Measurements from ENCODE around the gene QRICH1. TPM values are rescaled to one million over a fixed set of nuclear protein-coding genes. Genes with fewer than 3 reads are reported as not detected.

QRICH1 gene
- total RNA-seq, 2 donors from 2014 or later: 126 to 150 TPM

GRCh38 chr3:48999085-48999858 lies 94.6 kb downstream of the QRICH1 start:
- ATAC-seq (no peak), DNase-seq (ENCODE audit: low spot score in 2 of 2) (no peak)
- Mint-ChIP-seq H3K27ac (peak overlapping the region in 1 of 2 donors; percentile 1), H3K36me3 (no peaks in the 10 kb centered on the region), H3K9me3 (no peaks in the 10 kb centered on the region)

- ATAC-seq (no peak), DNase-seq (ENCODE audit: low spot score in 2 of 2) (no peak)
- Mint-ChIP-seq H3K27ac (no peak overlapping the region), H3K9me3 (no peaks in the 10 kb centered on the region), H3K36me3 (no peaks in the 10 kb centered on the region)
Observed at GRCh38 chr3:48997714-48998637, 95.9 kb downstream of the QRICH1 start.

GRCh38 chr3:48997102-48997635 lies 96.7 kb downstream of the QRICH1 start:
- ATAC-seq: no peak
- Mint-ChIP-seq H3K27ac (peak overlapping the region in 1 of 2 donors; percentile 18), H3K36me3 (peaks cover 0 to under 1% of the 10 kb centered on the region in 2 donors), H3K9me3 (no peaks in the 10 kb centered on the region)
- no peak for DNase-seq (ENCODE audit: low spot score in 2 of 2)

GRCh38 chr3:48996640-48997039 lies 97.2 kb downstream of the QRICH1 start:
- no peaks in the 10 kb centered on the region for H3K9me3 Mint-ChIP-seq
- ATAC-seq (no peak), DNase-seq (ENCODE audit: low spot score in 2 of 2) (no peak)

GRCh38 chr3:48993834-48994233 lies 100.0 kb downstream of the QRICH1 start:
- DNase-seq (ENCODE audit: low spot score in 2 of 2) (no peak), ATAC-seq (no peak)
- no peaks in the 10 kb centered on the region for H3K9me3 Mint-ChIP-seq
- H3K36me3 Mint-ChIP-seq: peaks cover 13 to 16% of the 10 kb centered on the region in 2 donors
- H3K27ac Mint-ChIP-seq: peak overlapping the region; percentile 51 to 61

More at GRCh38 chr3:48996640-48997039, 97.2 kb downstream of the QRICH1 start:
- H3K27ac Mint-ChIP-seq: peak overlapping the region in 1 of 2 donors; percentile 18
- peaks cover 0 to 5% of the 10 kb centered on the region in 2 donors for H3K36me3 Mint-ChIP-seq

- no peak for DNase-seq (ENCODE audit: low spot score in 2 of 2)
- ATAC-seq: no peak
Observed at GRCh38 chr3:48991851-48992545, 101.9 kb downstream of the QRICH1 start.

GRCh38 chr3:48990636-48991469 lies 103.0 kb downstream of the QRICH1 start:
- no peaks in the 10 kb centered on the region for H3K9me3 Mint-ChIP-seq
- DNase-seq (ENCODE audit: low spot score in 2 of 2): no peak
- H3K36me3 Mint-ChIP-seq: peaks cover 13 to 16% of the 10 kb centered on the region in 2 donors
- peak overlapping the region; percentile 91 to 94 for H3K27ac Mint-ChIP-seq
- ATAC-seq: peak; percentile 16 to 42

More at GRCh38 chr3:48991851-48992545, 101.9 kb downstream of the QRICH1 start:
- Mint-ChIP-seq H3K27ac (peak overlapping the region; percentile 36 to 94), H3K36me3 (peaks cover 13 to 16% of the 10 kb centered on the region in 2 donors), H3K9me3 (no peaks in the 10 kb centered on the region)

GRCh38 chr3:48989796-48990635 lies 103.9 kb downstream of the QRICH1 start, which contains the start of gene P4HTM:
Gene P4HTM (plus strand): TSS chr3:48990241. CDS start chr3:48990257, 16 bp downstream.
- peak; percentile 76 to 84 for DNase-seq (ENCODE audit: low spot score in 2 of 2)
- Mint-ChIP-seq H3K27ac (peak within 1 kb of the TSS; percentile 94 to 98), H3K36me3 (peaks cover 13 to 16% of the 10 kb centered on the region in 2 donors), H3K9me3 (no peaks in the 10 kb centered on the region)
- ATAC-seq: peak; percentile 77 to 83

- Mint-ChIP-seq H3K27ac (peak overlapping the region; percentile 87 to 98), H3K36me3 (peaks cover 13 to 16% of the 10 kb centered on the region in 2 donors), H3K9me3 (no peaks in the 10 kb centered on the region)
- DNase-seq (ENCODE audit: low spot score in 2 of 2): no peak
- ATAC-seq: peak in 1 of 2 donors; percentile 11
Observed at GRCh38 chr3:48989126-48989795, 104.6 kb downstream of the QRICH1 start.

GRCh38 chr3:48985831-48986376 lies 108.0 kb downstream of the QRICH1 start:
- Mint-ChIP-seq H3K27ac (peak overlapping the region; percentile 55 to 84), H3K36me3 (peaks cover 4 to 10% of the 10 kb centered on the region in 2 donors), H3K9me3 (no peaks in the 10 kb centered on the region)
- DNase-seq (ENCODE audit: low spot score in 2 of 2) (no peak), ATAC-seq (no peak)

GRCh38 chr3:48984663-48985062 lies 109.2 kb downstream of the QRICH1 start:
- ATAC-seq (no peak), DNase-seq (ENCODE audit: low spot score in 2 of 2) (no peak)
- Mint-ChIP-seq H3K36me3 (peaks cover 0 to 4% of the 10 kb centered on the region in 2 donors), H3K9me3 (no peaks in the 10 kb centered on the region), H3K27ac (peak overlapping the region; percentile 55 to 77)

GRCh38 chr3:48983096-48983495 lies 110.8 kb downstream of the QRICH1 start:
- Mint-ChIP-seq H3K36me3 (peaks cover 0 to 4% of the 10 kb centered on the region in 2 donors), H3K9me3 (no peaks in the 10 kb centered on the region), H3K27ac (peak overlapping the region in 1 of 2 donors; percentile 55)
- no peak for DNase-seq (ENCODE audit: low spot score in 2 of 2)
- ATAC-seq: no peak

GRCh38 chr3:48982686-48983085 lies 111.2 kb downstream of the QRICH1 start:
- ATAC-seq (no peak), DNase-seq (ENCODE audit: low spot score in 2 of 2) (no peak)
- peak overlapping the region in 1 of 2 donors; percentile 55 for H3K27ac Mint-ChIP-seq
- H3K36me3 Mint-ChIP-seq: peaks cover 0 to 4% of the 10 kb centered on the region in 2 donors
- no peaks in the 10 kb centered on the region for H3K9me3 Mint-ChIP-seq

- DNase-seq (ENCODE audit: low spot score in 2 of 2) (no peak), ATAC-seq (no peak)
- H3K36me3 Mint-ChIP-seq: peaks cover 0 to 4% of the 10 kb centered on the region in 2 donors
- no peak overlapping the region for H3K27ac Mint-ChIP-seq
- no peaks in the 10 kb centered on the region for H3K9me3 Mint-ChIP-seq
Observed at GRCh38 chr3:48982016-48982415, 111.9 kb downstream of the QRICH1 start.
